HAP-1 (cell line): Measurements from ENCODE around the gene AKAP11.

Experiments
- DNase-seq, 2 experiments: peaks; one replicate each; pipeline ENCODE4 v3.0.0-alpha.2; 2016 to 2020; ENCODE audit warnings: low spot score in 2 of 2
- H3K27me3 ChIP-seq: fragments of 250-450 bp; sonication (Bioruptor Pico); 2 replicates; pipeline ENCODE4 v1.5.1; 2020; ENCODE audit warnings: low read depth, mild to moderate bottlenecking, moderate library complexity
- H3K36me3 ChIP-seq: fragments of 250-450 bp; sonication (Bioruptor Pico); replicated peaks from 2 replicates; pipeline ENCODE4 v1.5.1; 2020; ENCODE audit warnings: mild to moderate bottlenecking
- H3K4me1 ChIP-seq: fragments of 250-450 bp; sonication (Bioruptor Pico); 2 replicates; pipeline ENCODE4 v1.5.1; 2020; ENCODE audit warnings: mild to moderate bottlenecking
- H3K4me3 ChIP-seq: fragments of 250-450 bp; sonication (Bioruptor Pico); 2 replicates; pipeline ENCODE4 v1.5.1; 2020; ENCODE audit warnings: mild to moderate bottlenecking, moderate library complexity
- H3K9me3 ChIP-seq: fragments of 250-450 bp; sonication (Bioruptor Pico); 2 replicates; pipeline ENCODE4 v1.5.1; 2020; ENCODE audit warnings: mild to moderate bottlenecking, moderate library complexity
- in situ Hi-C: fragments of 300-500 bp; cut with MboI; formaldehyde crosslinking; loops from 3 replicates; pipeline ENCODE4 v1.14.3; 2020; ENCODE audit warnings: low sequenced_read_pairs, inconsistent platforms, mixed read lengths

AKAP11 gene

GRCh38 chr13:42260903-42261654, 10.9 kb upstream of the AKAP11 start:
- Histone ChIP-seq H3K4me3 (no peak overlapping the region), H3K36me3 (no peaks in the 10 kb centered on the region), H3K27me3 (no peaks in the 10 kb centered on the region), H3K9me3 (no peaks in the 10 kb centered on the region), H3K4me1 (no peaks in the 10 kb centered on the region)
- in situ Hi-C loops, result no loop called here
- no peak for DNase-seq

- no peak overlapping the region for H3K4me3 ChIP-seq
- H3K4me1 ChIP-seq, result peaks cover 6% of the 10 kb centered on the region
- no peaks in the 10 kb centered on the region for H3K36me3 ChIP-seq
- DNase-seq, result no peak
- H3K27me3 ChIP-seq, result no peaks in the 10 kb centered on the region
- peaks cover 5% of the 10 kb centered on the region for H3K9me3 ChIP-seq
- in situ Hi-C loops, result no loop called here
Measured at GRCh38 chr13:42266473-42266872, 5.5 kb upstream of the AKAP11 start.

GRCh38 chr13:42270160-42270856, 1.6 kb upstream of the AKAP11 start:
- Histone ChIP-seq H3K27me3 (no peaks in the 10 kb centered on the region), H3K36me3 (no peaks in the 10 kb centered on the region), H3K4me3 (no peak overlapping the region), H3K9me3 (peaks cover 5% of the 10 kb centered on the region), H3K4me1 (peaks cover 11% of the 10 kb centered on the region)
- DNase-seq, result no peak
- in situ Hi-C loops, result no loop called here

GRCh38 chr13:42270857-42271215, 1.1 kb upstream of the AKAP11 start:
- Histone ChIP-seq H3K36me3 (no peaks in the 10 kb centered on the region), H3K4me3 (peak overlapping the region; percentile 54; the same call in 1 of the 2 replicates), H3K9me3 (peaks cover 5% of the 10 kb centered on the region), H3K27me3 (no peaks in the 10 kb centered on the region), H3K4me1 (peaks cover 11% of the 10 kb centered on the region)
- in situ Hi-C loops, result no loop called here
- DNase-seq, result no peak

GRCh38 chr13:42271337-42272114, 426 bp upstream of the AKAP11 start:
- in situ Hi-C loops, result no loop called here
- no peaks in the 10 kb centered on the region for H3K27me3 ChIP-seq

GRCh38 chr13:42272804-42273175, 838 bp downstream of the AKAP11 start:
- in situ Hi-C loops, result no loop called here
- H3K9me3 ChIP-seq, result peaks cover 5% of the 10 kb centered on the region
- H3K4me3 ChIP-seq, result peak overlapping the region; percentile 54
- peaks cover 23% of the 10 kb centered on the region for H3K4me1 ChIP-seq
- no peaks in the 10 kb centered on the region for H3K27me3 ChIP-seq
- no peaks in the 10 kb centered on the region for H3K36me3 ChIP-seq
- peak in 1 of 2 experiments; percentile 15 for DNase-seq

More at GRCh38 chr13:42271337-42272114, 426 bp upstream of the AKAP11 start:
- Histone ChIP-seq H3K36me3 (no peaks in the 10 kb centered on the region), H3K4me1 (peaks cover 12% of the 10 kb centered on the region), H3K9me3 (peaks cover 5% of the 10 kb centered on the region), H3K4me3 (peak overlapping the region; percentile 54)
- peak; percentile 91 to 96 for DNase-seq

GRCh38 chr13:42274386-42275097, 2.6 kb downstream of the AKAP11 start:
- Histone ChIP-seq H3K36me3 (no peaks in the 10 kb centered on the region), H3K4me3 (no peak overlapping the region), H3K4me1 (peaks cover 23% of the 10 kb centered on the region), H3K27me3 (no peaks in the 10 kb centered on the region), H3K9me3 (peaks cover 5% of the 10 kb centered on the region)
- DNase-seq, result no peak
- in situ Hi-C loops, result no loop called here

GRCh38 chr13:42275098-42275471, 3.1 kb downstream of the AKAP11 start:
- H3K4me3 ChIP-seq, result no peak overlapping the region

GRCh38 chr13:42275506-42275905, 3.6 kb downstream of the AKAP11 start:
- Histone ChIP-seq H3K27me3 (no peaks in the 10 kb centered on the region), H3K9me3 (peaks cover 5% of the 10 kb centered on the region), H3K4me3 (no peak overlapping the region), H3K4me1 (peaks cover 27% of the 10 kb centered on the region), H3K36me3 (no peaks in the 10 kb centered on the region)
- in situ Hi-C loops, result no loop called here
- no peak for DNase-seq

More at GRCh38 chr13:42275098-42275471, 3.1 kb downstream of the AKAP11 start:
- no peaks in the 10 kb centered on the region for H3K36me3 ChIP-seq
- peaks cover 24% of the 10 kb centered on the region for H3K4me1 ChIP-seq
- in situ Hi-C loops, result no loop called here
- no peaks in the 10 kb centered on the region for H3K27me3 ChIP-seq
- H3K9me3 ChIP-seq, result peaks cover 5% of the 10 kb centered on the region
- no peak for DNase-seq

- Histone ChIP-seq H3K4me1 (peaks cover 25% of the 10 kb centered on the region), H3K4me3 (no peak overlapping the region), H3K9me3 (no peaks in the 10 kb centered on the region), H3K27me3 (no peaks in the 10 kb centered on the region), H3K36me3 (no peaks in the 10 kb centered on the region)
- DNase-seq, result no peak
- in situ Hi-C loops, result no loop called here
Measured at GRCh38 chr13:42276683-42277082, 4.7 kb downstream of the AKAP11 start.

- H3K4me3 ChIP-seq, result no peak overlapping the region
- peaks cover 25% of the 10 kb centered on the region for H3K4me1 ChIP-seq
Measured at GRCh38 chr13:42277618-42278276, 5.8 kb downstream of the AKAP11 start.

GRCh38 chr13:42279080-42279479, 7.1 kb downstream of the AKAP11 start:
- in situ Hi-C loops, result no loop called here
- Histone ChIP-seq H3K36me3 (no peaks in the 10 kb centered on the region), H3K4me1 (peaks cover 34% of the 10 kb centered on the region), H3K27me3 (no peaks in the 10 kb centered on the region), H3K4me3 (no peak overlapping the region), H3K9me3 (no peaks in the 10 kb centered on the region)
- no peak for DNase-seq

More at GRCh38 chr13:42277618-42278276, 5.8 kb downstream of the AKAP11 start:
- no peaks in the 10 kb centered on the region for H3K27me3 ChIP-seq
- in situ Hi-C loops, result no loop called here
- no peaks in the 10 kb centered on the region for H3K9me3 ChIP-seq
- H3K36me3 ChIP-seq, result no peaks in the 10 kb centered on the region
- DNase-seq, result no peak

- DNase-seq, result no peak
- Histone ChIP-seq H3K36me3 (no peaks in the 10 kb centered on the region), H3K27me3 (no peaks in the 10 kb centered on the region), H3K4me3 (no peak overlapping the region), H3K4me1 (peaks cover 37% of the 10 kb centered on the region), H3K9me3 (no peaks in the 10 kb centered on the region)
- in situ Hi-C loops, result no loop called here
Measured at GRCh38 chr13:42279986-42280385, 8.0 kb downstream of the AKAP11 start.
